A549 (cell line): ENCODE data around the gene ARL2BP. TPM values are rescaled to one million over a fixed set of nuclear protein-coding genes. Genes with fewer than 3 reads are reported as not detected.

ENCODE experiments used
- ATAC-seq, 2 experiments: fragments of 200-7000 bp in 1 of 2; fragments of >200 bp in 1 of 2; cut with Nextera tagmentation in 1 of 2; cut with Tn5 transposase in 1 of 2; 3 replicates each; pipeline versions ENCODE4 v1.8.0 to v1.9.1; 2018 to 2020; ENCODE audit warnings: mild to moderate bottlenecking in 1 of 2, moderate library complexity in 1 of 2
- CTCF ChIA-PET: fragments of 300-600 bp; sonication (Branson Sonifier 250); formaldehyde crosslinking; extraction: SDS; loops from one replicate; lab custom pipeline; 2021; ENCODE audit warnings: antibody characterized with exemption, inconsistent platforms; lab: Yijun Ruan, JAX
- POLR2A ChIA-PET: fragments of 350-600 bp; formaldehyde crosslinking; extraction: SDS; loops from one replicate; lab custom pipeline; 2021; ENCODE audit warnings: antibody characterized with exemption, inconsistent platforms; lab: Yijun Ruan, JAX
- DNase-seq, 2 experiments: peaks; one replicate each; pipeline versions ENCODE4 v3.0.0 to v3.0.0-alpha.2; 2011 to 2016; ENCODE audit warnings: low read depth in 1 of 2, low spot score in 1 of 2
- FAIRE-seq: peaks from 2 replicates; lab custom pipeline; 2011; peaks lifted over from hg19 to GRCh38; lab: Jason Lieb, UNC
- H3K27ac ChIP-seq, 2 experiments: fragments of >200 bp; sonication (Bioruptor Twin); formaldehyde crosslinking; 3 replicates each; pipeline ENCODE4 v1.5.1; 2016 to 2017
- H3K4me1 ChIP-seq: fragments of >200 bp; sonication (Bioruptor Twin); formaldehyde crosslinking; 3 replicates; pipeline ENCODE4 v1.6.1; 2016
- H3K4me2 ChIP-seq: fragments of >200 bp; sonication (Bioruptor Twin); formaldehyde crosslinking; 3 replicates; pipeline ENCODE4 v1.6.1; 2016
- H3K4me3 ChIP-seq: fragments of >200 bp; sonication (Bioruptor Twin); formaldehyde crosslinking; 3 replicates; pipeline ENCODE4 v1.5.1; 2016
- H3K9me3 ChIP-seq: fragments of >200 bp; sonication (Bioruptor Twin); formaldehyde crosslinking; 3 replicates; pipeline ENCODE4 v1.6.1; 2016
- BCL3 ChIP-seq: fragments of >200 bp; sonication (Bioruptor Twin); formaldehyde crosslinking; IDR thresholded peaks from 3 replicates; pipeline ENCODE4 v1.6.1; 2016
- CEBPB ChIP-seq, 2 experiments: fragments of >200 bp in 1 of 2; sonication (Bioruptor Twin) in 1 of 2; formaldehyde crosslinking in 1 of 2; IDR thresholded peaks; 2 replicates each; pipeline ENCODE4 v1.6.1; 2012 to 2016
- EHF ChIP-seq: fragments of 250-450 bp; sonication (Bioruptor Pico); IDR thresholded peaks from 2 replicates; pipeline ENCODE4 v1.5.0; 2020; ENCODE audit warnings: mild to moderate bottlenecking
- ESRRA ChIP-seq: fragments of 150-350 bp; IDR thresholded peaks from 2 replicates; pipeline ENCODE4 v1.6.1; 2014; ENCODE audit warnings: mild to moderate bottlenecking, low read length, borderline replicate concordance
- FOSB ChIP-seq: fragments of 250-450 bp; sonication (Bioruptor Pico); IDR thresholded peaks from 2 replicates; pipeline ENCODE4 v1.5.0; 2020; ENCODE audit warnings: mild to moderate bottlenecking, moderate library complexity
- HEYL ChIP-seq: fragments of 250-450 bp; sonication (Bioruptor Pico); IDR thresholded peaks from 2 replicates; pipeline ENCODE4 v1.8.0; 2021; ENCODE audit warnings: mild to moderate bottlenecking, moderate library complexity
- HMGXB4 ChIP-seq: fragments of 250-450 bp; sonication (Bioruptor Pico); IDR thresholded peaks from 2 replicates; pipeline ENCODE4 v1.5.0; 2021; ENCODE audit warnings: mild to moderate bottlenecking, moderate library complexity, borderline replicate concordance
- HOXB13 ChIP-seq: fragments of 250-450 bp; sonication (Bioruptor Pico); IDR thresholded peaks from 2 replicates; pipeline ENCODE4 v1.5.0; 2020; ENCODE audit warnings: low read depth, mild to moderate bottlenecking, moderate library complexity
- KDM1A ChIP-seq: fragments of 200-600 bp; sonication (generic); IDR thresholded peaks from 2 replicates; pipeline ENCODE4 v1.6.1; 2016; ENCODE audit warnings: low read depth, mild to moderate bottlenecking
- PBX3 ChIP-seq: IDR thresholded peaks from 2 replicates; pipeline ENCODE4 v1.6.1; 2012
- RARB ChIP-seq: fragments of 250-450 bp; sonication (Bioruptor Pico); IDR thresholded peaks from 2 replicates; pipeline ENCODE4 v1.8.0; 2021; ENCODE audit warnings: mild to moderate bottlenecking, moderate library complexity
- RNF2 ChIP-seq: fragments of 200-600 bp; sonication (generic); IDR thresholded peaks from 2 replicates; pipeline ENCODE4 v1.6.1; 2016; ENCODE audit warnings: low read depth, mild to moderate bottlenecking, antibody characterized with exemption, moderate library complexity, borderline replicate concordance
- SMC3 ChIP-seq: fragments of >200 bp; sonication (Bioruptor Twin); formaldehyde crosslinking; IDR thresholded peaks from 3 replicates; pipeline ENCODE4 v1.6.1; 2018; ENCODE audit warnings: inconsistent platforms
- ZSCAN20 ChIP-seq: fragments of 250-450 bp; sonication (Bioruptor Pico); IDR thresholded peaks from 2 replicates; pipeline ENCODE4 v1.8.0; 2022; ENCODE audit warnings: mild to moderate bottlenecking, moderate library complexity
- WGBS: methylation state at CpG from one replicate; pipeline ENCODE4 v1.1.6; 2017; ENCODE audit errors: missing lambda C conversion rate; 5-methylcytosine and 5-hydroxymethylcytosine counted together
- polyA plus RNA-seq, 4 experiments: library from polyadenylated mRNA; depleted of rRNA in 3 of 4; stranded (reverse); fragments of >200 nt; fragmentation: RNase III in 1 of 4; extraction: RNeasy Plus Mini Kit Qiagen cat#74134 plus additional on column Dnase treatment in 1 of 4; gene quantifications; 2 replicates in 3 of 4; 3 replicates in 1 of 4; pipeline ENCODE4 v1.2.3, GENCODE V29; 2011 to 2017
- TF ChIP-seq, protein P1 (sequence below): IDR thresholded peaks from 2 replicates; pipeline ENCODE4 v1.6.1; 2012
- TF ChIP-seq, protein P2 (sequence below): fragments of 150-350 bp; IDR thresholded peaks from 2 replicates; pipeline ENCODE4 v1.6.1; 2014; ENCODE audit warnings: low read depth, mild to moderate bottlenecking, low read length
- TF ChIP-seq, protein P3 (sequence below): fragments of 250-450 bp; sonication (Bioruptor Pico); IDR thresholded peaks from 2 replicates; pipeline ENCODE4 v1.5.0; 2020; ENCODE audit warnings: low read depth, mild to moderate bottlenecking, moderate library complexity

Gene ARL2BP
- polyA plus RNA-seq, 2 of the 4 experiments (the other 2 are of a cell fraction), result 67.0 to 126 TPM

DNA sequence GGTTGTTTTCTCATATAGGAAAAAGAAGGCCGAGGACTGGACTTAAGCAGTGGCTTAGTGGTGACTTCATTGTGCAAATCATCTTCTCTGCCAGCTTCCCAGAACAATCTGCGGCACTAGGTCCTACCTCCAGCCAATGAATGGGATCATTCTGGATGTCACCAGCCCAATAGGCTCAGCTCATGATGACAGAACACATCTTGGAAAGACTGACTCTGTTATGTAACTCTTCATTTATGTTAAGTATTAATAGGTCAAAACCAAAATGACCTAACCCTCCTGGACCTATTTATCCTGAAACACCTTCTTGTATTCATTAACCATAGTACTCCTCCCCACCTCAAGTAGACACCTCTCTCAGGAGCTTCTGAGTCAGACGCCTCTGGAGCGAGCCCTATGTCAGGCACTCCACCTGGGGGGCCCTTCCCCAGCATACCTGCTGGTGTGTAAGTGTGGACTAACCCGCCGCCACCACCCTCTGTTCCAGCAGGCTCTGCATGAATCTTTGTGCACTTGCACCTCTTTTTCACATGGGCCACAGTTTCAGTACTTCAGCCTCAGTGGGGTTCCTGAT is 7.2 kb downstream of the ARL2BP start:
- Histone ChIP-seq H3K4me1 (peaks cover 11% of the 10 kb centered on the region), H3K9me3 (no peaks in the 10 kb centered on the region), H3K27ac (no peak overlapping the region), H3K4me2 (no peak overlapping the region), H3K4me3 (no peak overlapping the region)
- FAIRE-seq (no peak), DNase-seq (no peak), ATAC-seq (no peak)
- ChIA-PET POLR2A (no interaction called here), CTCF (interaction anchor here (1.6 kb wide), 2 partner anchors 48 to 164 kb away, joined by 5 to 7 read pairs; no protein-coding TSS in a partner anchor)
- TF ChIP-seq, protein P1, sequence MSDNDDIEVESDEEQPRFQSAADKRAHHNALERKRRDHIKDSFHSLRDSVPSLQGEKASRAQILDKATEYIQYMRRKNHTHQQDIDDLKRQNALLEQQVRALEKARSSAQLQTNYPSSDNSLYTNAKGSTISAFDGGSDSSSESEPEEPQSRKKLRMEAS, result no peak
- TF ChIP-seq EHF (CRISPR knock-in tag) (no peak), ZSCAN20 (CRISPR knock-in tag) (no peak), HEYL (no peak), PBX3 (no peak), RNF2 (no peak), CEBPB (IDR thresholded peaks at IDR 0.05) (no peak), ESRRA (no peak), BCL3 (no peak), SMC3 (no peak), FOSB (no peak), KDM1A (no peak), RARB (CRISPR knock-in tag) (no peak), HOXB13 (CRISPR knock-in tag) (no peak), HMGXB4 (no peak)
- TF ChIP-seq, protein P2, sequence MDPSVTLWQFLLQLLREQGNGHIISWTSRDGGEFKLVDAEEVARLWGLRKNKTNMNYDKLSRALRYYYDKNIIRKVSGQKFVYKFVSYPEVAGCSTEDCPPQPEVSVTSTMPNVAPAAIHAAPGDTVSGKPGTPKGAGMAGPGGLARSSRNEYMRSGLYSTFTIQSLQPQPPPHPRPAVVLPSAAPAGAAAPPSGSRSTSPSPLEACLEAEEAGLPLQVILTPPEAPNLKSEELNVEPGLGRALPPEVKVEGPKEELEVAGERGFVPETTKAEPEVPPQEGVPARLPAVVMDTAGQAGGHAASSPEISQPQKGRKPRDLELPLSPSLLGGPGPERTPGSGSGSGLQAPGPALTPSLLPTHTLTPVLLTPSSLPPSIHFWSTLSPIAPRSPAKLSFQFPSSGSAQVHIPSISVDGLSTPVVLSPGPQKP, result no peak
- WGBS, result 86% methylated on average over 6 of the region's 6 CpGs

GRCh38 chr16:57253466-57253865 is 8.4 kb downstream of the ARL2BP start:
- Histone ChIP-seq H3K9me3 (no peaks in the 10 kb centered on the region), H3K27ac (no peak overlapping the region), H3K4me1 (peaks cover 11% of the 10 kb centered on the region), H3K4me3 (no peak overlapping the region), H3K4me2 (peak overlapping the region; percentile 28; the same call in 2 of the 3 replicates)
- DNase-seq (no peak), ATAC-seq (no peak), FAIRE-seq (no peak)
- POLR2A ChIA-PET, result no interaction called here
- TF ChIP-seq CEBPB (IDR thresholded peaks at IDR 0.05), result peak; percentile 58 to 67; a peak in 3 of 4 replicates
- TF ChIP-seq, protein P3, sequence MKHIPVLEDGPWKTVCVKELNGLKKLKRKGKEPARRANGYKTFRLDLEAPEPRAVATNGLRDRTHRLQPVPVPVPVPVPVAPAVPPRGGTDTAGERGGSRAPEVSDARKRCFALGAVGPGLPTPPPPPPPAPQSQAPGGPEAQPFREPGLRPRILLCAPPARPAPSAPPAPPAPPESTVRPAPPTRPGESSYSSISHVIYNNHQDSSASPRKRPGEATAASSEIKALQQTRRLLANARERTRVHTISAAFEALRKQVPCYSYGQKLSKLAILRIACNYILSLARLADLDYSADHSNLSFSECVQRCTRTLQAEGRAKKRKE (CRISPR knock-in tag), result no peak
- 92% methylated on average over 1 of the region's 1 CpG for WGBS
- CTCF ChIA-PET, result no interaction called here
